Liver (tissue), 9 donors: ENCODE results near the gene EHMT1. TPM values are rescaled to one million over a fixed set of nuclear protein-coding genes. Genes with fewer than 3 reads are reported as not detected.

Source experiments
- DNase-seq: peaks from one replicate; pipeline ENCODE4 v3.0.0-alpha.2; 2017; ENCODE audit warnings: low spot score
- H3K27ac ChIP-seq, 2 donors: one replicate each; pipeline ENCODE4 v1.7.0; 2013; ENCODE audit warnings: inconsistent platforms in 2 of 2, low read length in 2 of 2, control low read depth in 1 of 2, low read depth in 1 of 2, mild to moderate bottlenecking in 1 of 2
- H3K27me3 ChIP-seq, 4 donors: one replicate each; pipeline versions ENCODE4 v1.6.1 to v1.7.0; 2013; ENCODE audit warnings: low read length in 3 of 4, inconsistent platforms in 1 of 4, mild to moderate bottlenecking in 1 of 4, moderate library complexity in 1 of 4; ENCODE audit not compliant: control insufficient read depth in 4 of 4, insufficient read depth in 4 of 4
- H3K36me3 ChIP-seq, 4 donors: one replicate each; pipeline versions ENCODE4 v1.6.1 to v1.7.0; 2013; ENCODE audit warnings: low read length in 3 of 4, mild to moderate bottlenecking in 3 of 4, low read depth in 1 of 4, moderate library complexity in 1 of 4; ENCODE audit not compliant: control insufficient read depth in 4 of 4, insufficient read depth in 3 of 4
- H3K4me1 ChIP-seq, 4 donors: one replicate each; pipeline versions ENCODE4 v1.6.1 to v1.7.0; 2013; ENCODE audit warnings: low read length in 3 of 4, mild to moderate bottlenecking in 3 of 4, moderate library complexity in 1 of 4; ENCODE audit not compliant: control insufficient read depth in 4 of 4, insufficient read depth in 4 of 4
- H3K4me3 ChIP-seq, 3 donors: one replicate each; pipeline versions ENCODE4 v1.6.1 to v1.7.0; 2013; ENCODE audit warnings: low read length in 3 of 3, control low read depth in 1 of 3, low read depth in 1 of 3, mild to moderate bottlenecking in 1 of 3
- H3K9ac ChIP-seq, 2 donors: one replicate each; pipeline ENCODE4 v1.7.0; 2013; ENCODE audit warnings: low read length in 2 of 2, mild to moderate bottlenecking in 2 of 2, moderate library complexity in 2 of 2, control low read depth in 1 of 2, low read depth in 1 of 2
- H3K9me3 ChIP-seq, 4 donors: one replicate each; pipeline versions ENCODE4 v1.6.1 to v1.7.0; 2013; ENCODE audit warnings: low read length in 3 of 4; ENCODE audit not compliant: control insufficient read depth in 4 of 4
- ATF3 ChIP-seq: IDR thresholded peaks from 2 replicates; pipeline ENCODE4 v1.6.1; 2016; ENCODE audit warnings: antibody characterized with exemption
- CTCF ChIP-seq: fragments of 150-350 bp; IDR thresholded peaks from 2 replicates; pipeline ENCODE4 v1.5.1; 2017; ENCODE audit warnings: improper control_type of control experiment, low read depth, low read length; ENCODE audit not compliant: missing input control
- EGR1 ChIP-seq, 2 donors: IDR thresholded peaks; 2 replicates each; pipeline ENCODE4 v1.6.1; 2016 to 2018; ENCODE audit warnings: antibody characterized with exemption in 2 of 2, low read depth in 2 of 2
- FOXA1 ChIP-seq: IDR thresholded peaks from 2 replicates; pipeline ENCODE4 v1.6.1; 2016; ENCODE audit warnings: antibody characterized with exemption
- FOXA2 ChIP-seq: IDR thresholded peaks from 2 replicates; pipeline ENCODE4 v1.6.1; 2016; ENCODE audit warnings: antibody characterized with exemption
- GABPA ChIP-seq, 2 donors: IDR thresholded peaks in 1 of 2; conservative IDR thresholded peaks in 1 of 2; 2 replicates each; pipeline ENCODE4 v1.6.1; 2016; ENCODE audit warnings: antibody characterized with exemption in 2 of 2, mild to moderate bottlenecking in 1 of 2, moderate library complexity in 1 of 2
- HNF4A ChIP-seq, 2 donors: conservative IDR thresholded peaks; 2 replicates each; pipeline ENCODE4 v1.6.1; 2016; ENCODE audit warnings: antibody characterized with exemption in 2 of 2, mild to moderate bottlenecking in 2 of 2
- HNF4G ChIP-seq: IDR thresholded peaks from 2 replicates; pipeline ENCODE4 v1.6.1; 2016; ENCODE audit warnings: antibody characterized with exemption
- JUND ChIP-seq, 2 donors: IDR thresholded peaks; 2 replicates each; pipeline ENCODE4 v1.6.1; 2016; ENCODE audit warnings: antibody characterized with exemption in 2 of 2
- MAX ChIP-seq: IDR thresholded peaks from 2 replicates; pipeline ENCODE4 v1.6.1; 2016; ENCODE audit warnings: antibody characterized with exemption
- NR2F2 ChIP-seq: IDR thresholded peaks from 2 replicates; pipeline ENCODE4 v1.6.1; 2016; ENCODE audit warnings: antibody characterized with exemption
- RAD21 ChIP-seq, 2 donors: IDR thresholded peaks; 2 replicates each; pipeline ENCODE4 v1.6.1; 2016; ENCODE audit warnings: antibody characterized with exemption in 2 of 2, mild to moderate bottlenecking in 2 of 2
- REST ChIP-seq: IDR thresholded peaks from 2 replicates; pipeline ENCODE4 v1.6.1; 2016; ENCODE audit warnings: antibody characterized with exemption, mild to moderate bottlenecking
- RXRA ChIP-seq, 2 donors: IDR thresholded peaks; 2 replicates each; pipeline ENCODE4 v1.6.1; 2017 to 2018; ENCODE audit warnings: antibody characterized with exemption in 2 of 2, mild to moderate bottlenecking in 1 of 2
- SP1 ChIP-seq: IDR thresholded peaks from 2 replicates; pipeline ENCODE4 v1.6.1; 2018; ENCODE audit warnings: antibody characterized with exemption, mild to moderate bottlenecking
- TAF1 ChIP-seq: conservative IDR thresholded peaks from 2 replicates; pipeline ENCODE4 v1.6.1; 2016; ENCODE audit warnings: antibody characterized with exemption, mild to moderate bottlenecking
- YY1 ChIP-seq: IDR thresholded peaks from 2 replicates; pipeline ENCODE4 v1.6.1; 2016; ENCODE audit warnings: antibody characterized with exemption, mild to moderate bottlenecking
- ZBTB33 ChIP-seq: IDR thresholded peaks from 2 replicates; pipeline ENCODE4 v1.6.1; 2016; ENCODE audit warnings: antibody characterized with exemption
- WGBS: extraction: QIAGEN DNeasy Blood & Tissue Kit; methylation state at CpG from one replicate; pipeline ENCODE4 v1.1.7; 2013; 5-methylcytosine and 5-hydroxymethylcytosine counted together
- polyA plus RNA-seq, 2 donors: library from polyadenylated mRNA; stranded (reverse) in 1 of 2; unstranded in 1 of 2; fragments of 200-250 nt in 1 of 2; fragments of >200 nt in 1 of 2; fragmentation: Nextera tagmentation in 1 of 2; extraction: Ambion mirVana in 1 of 2; gene quantifications; one replicate each; pipeline versions ENCODE4 v1.2.1 to v1.2.3, GENCODE V29; 2013 to 2015
- total RNA-seq, 2 donors: library from RNA; depleted of rRNA; stranded (reverse); fragments of >200 nt; gene quantifications; one replicate each; pipeline ENCODE4 v1.2.3, GENCODE V29; 2014
- donor health status: healthy.
- donor health status: healthy.
- donor health status: healthy.
- donor health status: healthy.
- donor health status: healthy.

EHMT1 gene
- total and polyA plus RNA-seq, 4 donors, result 16.1 to 48.2 (median 27.3) TPM

GRCh38 chr9:137657606-137658005 is 38.8 kb downstream of the EHMT1 start:
- no peak for DNase-seq
- TF ChIP-seq FOXA2 (no peak), FOXA1 (no peak), GABPA (IDR thresholded peaks at IDR 0.05 in 1 of 2, conservative IDR thresholded peaks at IDR 0.05 in 1 of 2) (no peak), RAD21 (IDR thresholded peaks at IDR 0.05) (no peak), YY1 (no peak), RXRA (IDR thresholded peaks at IDR 0.05) (no peak)
- Histone ChIP-seq H3K9ac (no peak overlapping the region), H3K27me3 (no peaks in the 10 kb centered on the region), H3K9me3 (no peaks in the 10 kb centered on the region), H3K4me3 (no peak overlapping the region), H3K4me1 (peaks cover 0 to 1% (median 0%) of the 10 kb centered on the region in 4 donors), H3K27ac (no peak overlapping the region), H3K36me3 (peaks cover 0 to 3% (median 1%) of the 10 kb centered on the region in 4 donors)
- WGBS, result 92% methylated on average over 2 of the region's 2 CpGs

- Histone ChIP-seq H3K9ac (no peak overlapping the region), H3K9me3 (no peaks in the 10 kb centered on the region), H3K27ac (no peak overlapping the region), H3K36me3 (peaks cover 0 to 3% (median 0%) of the 10 kb centered on the region in 4 donors), H3K4me1 (peaks cover 0 to 1% (median 0%) of the 10 kb centered on the region in 4 donors), H3K4me3 (no peak overlapping the region), H3K27me3 (no peaks in the 10 kb centered on the region)
- WGBS, result 84% methylated on average over 2 of the region's 2 CpGs
- TF ChIP-seq FOXA2 (no peak), FOXA1 (no peak)
- no peak for DNase-seq
These were observed 40.0 kb downstream of the EHMT1 start for GRCh38 chr9:137658781-137659180.

GRCh38 chr9:137660144-137660543 is 41.3 kb downstream of the EHMT1 start:
- no peak overlapping the region for H3K27ac ChIP-seq
- TF ChIP-seq FOXA2, result no peak
- no peak for TF ChIP-seq JUND (IDR thresholded peaks at IDR 0.05)
- TF ChIP-seq MAX, result no peak
- TF ChIP-seq GABPA (IDR thresholded peaks at IDR 0.05 in 1 of 2, conservative IDR thresholded peaks at IDR 0.05 in 1 of 2), result no peak
- no peak for TF ChIP-seq SP1
- TF ChIP-seq HNF4A (conservative IDR thresholded peaks at IDR 0.05), result no peak
- TF ChIP-seq REST, result no peak
- no peak for TF ChIP-seq HNF4G
- no peak for TF ChIP-seq CTCF
- TF ChIP-seq RAD21 (IDR thresholded peaks at IDR 0.05), result no peak
- no peak for TF ChIP-seq RXRA (IDR thresholded peaks at IDR 0.05)
- TF ChIP-seq EGR1 (IDR thresholded peaks at IDR 0.05; ENCODE audit: low read depth in 2 of 2), result no peak
- no peak for TF ChIP-seq NR2F2
- TF ChIP-seq ATF3, result no peak
- TF ChIP-seq YY1, result no peak
- TF ChIP-seq TAF1, result no peak
- TF ChIP-seq FOXA1, result no peak
- TF ChIP-seq ZBTB33, result no peak
- no peak overlapping the region for H3K9ac ChIP-seq
- H3K27me3 ChIP-seq, result no peaks in the 10 kb centered on the region
- no peaks in the 10 kb centered on the region for H3K9me3 ChIP-seq
- DNase-seq, result no peak
- WGBS, result 75% methylated on average over 4 of the region's 4 CpGs
- H3K4me3 ChIP-seq, result no peak overlapping the region
- peaks cover 4 to 12% (median 11%) of the 10 kb centered on the region in 4 donors for H3K4me1 ChIP-seq
- peaks cover 0 to 2% (median 0%) of the 10 kb centered on the region in 4 donors for H3K36me3 ChIP-seq
